H1 (cell line): Measurements from ENCODE around the gene FANCE.

Source experiments
- KDM1A ChIP-seq: fragments of 200-600, 300-600 bp; sonication (generic); IDR thresholded peaks from 2 replicates; pipeline ENCODE4 v1.7.1; 2016; ENCODE audit warnings: mild to moderate bottlenecking, low read length, borderline replicate concordance
- MAX ChIP-seq: IDR thresholded peaks from 2 replicates; pipeline ENCODE4 v1.6.1; 2012; ENCODE audit warnings: inconsistent platforms
- PHF8 ChIP-seq: fragments of 200-600 bp; sonication (generic); conservative IDR thresholded peaks from 2 replicates; pipeline ENCODE4 v1.7.1; 2012; ENCODE audit warnings: low read depth, mild to moderate bottlenecking, inconsistent platforms, low read length, moderate library complexity
- POLR2A ChIP-seq, 2 experiments: IDR thresholded peaks; 1 replicate in 1 of 2; 2 replicates in 1 of 2; pipeline ENCODE4 v1.6.1; 2011; ENCODE audit warnings: low read depth in 2 of 2, low read length in 2 of 2, mild to moderate bottlenecking in 2 of 2; ENCODE audit errors: control extremely low read depth in 1 of 2
- POLR2AphosphoS5 ChIP-seq: IDR thresholded peaks from 2 replicates; pipeline ENCODE4 v1.6.1; 2011; ENCODE audit warnings: low read depth, low read length
- RXRA ChIP-seq: IDR thresholded peaks from 2 replicates; pipeline ENCODE4 v1.6.1; 2011; ENCODE audit warnings: low read depth, mild to moderate bottlenecking, low read length, moderate library complexity; ENCODE audit not compliant: insufficient read depth
- SAP30 ChIP-seq: fragments of 300-600 bp; sonication (generic); IDR thresholded peaks from 2 replicates; pipeline ENCODE4 v1.7.1; 2012; ENCODE audit warnings: low read length, moderate library complexity, mild to moderate bottlenecking, inconsistent platforms; ENCODE audit not compliant: insufficient read depth, insufficient replicate concordance
- SIN3A ChIP-seq, 2 experiments: IDR thresholded peaks in 1 of 2; conservative IDR thresholded peaks in 1 of 2; 2 replicates each; pipeline ENCODE4 v1.6.1; 2011 to 2012; ENCODE audit warnings: low read length in 2 of 2, improper control_type of control experiment in 1 of 2, low read depth in 1 of 2, mild to moderate bottlenecking in 1 of 2
- TAF1 ChIP-seq: IDR thresholded peaks from 2 replicates; pipeline ENCODE4 v1.6.1; 2011; ENCODE audit warnings: mild to moderate bottlenecking, low read depth, low read length
- TAF7 ChIP-seq: optimal IDR thresholded peaks from 2 replicates; pipeline ENCODE3; 2011; ENCODE audit warnings: low read depth, mild to moderate bottlenecking, inconsistent platforms, low read length, moderate library complexity, borderline replicate concordance
- YY1 ChIP-seq: IDR thresholded peaks from 2 replicates; pipeline ENCODE4 v1.6.1; 2011; ENCODE audit warnings: low read depth, mild to moderate bottlenecking, low read length
- TF ChIP-seq, protein P1 (sequence below), 3 experiments: IDR thresholded peaks; 1 replicate in 2 of 3; 2 replicates in 1 of 3; pipeline versions ENCODE4 v1.5.1 to v1.6.1; 2011; ENCODE audit warnings: low read length in 3 of 3, mild to moderate bottlenecking in 3 of 3, inconsistent platforms in 2 of 3, low read depth in 1 of 3, moderate library complexity in 1 of 3; ENCODE audit not compliant: insufficient read depth in 1 of 3; ENCODE audit errors: control extremely low read depth in 1 of 3

- TF ChIP-seq YY1: no peak
- TF ChIP-seq KDM1A: no peak
- no peak for TF ChIP-seq TAF7
- TF ChIP-seq POLR2AphosphoS5: no peak
- no peak for TF ChIP-seq SAP30
- no peak for TF ChIP-seq PHF8
- TF ChIP-seq POLR2A (IDR thresholded peaks at IDR 0.05; ENCODE audit: control extremely low read depth in 1 of 2, low read depth in 2 of 2, low read length in 2 of 2): peak in 1 of 2 experiments; percentile 74; a peak in 2 of 3 replicates
- TF ChIP-seq SIN3A (conservative IDR thresholded peaks at IDR 0.05 in 1 of 2, IDR thresholded peaks at IDR 0.05 in 1 of 2; ENCODE audit: low read depth in 1 of 2, low read length in 2 of 2): no peak; a peak in 1 of 4 replicates
- TF ChIP-seq, protein P1, sequence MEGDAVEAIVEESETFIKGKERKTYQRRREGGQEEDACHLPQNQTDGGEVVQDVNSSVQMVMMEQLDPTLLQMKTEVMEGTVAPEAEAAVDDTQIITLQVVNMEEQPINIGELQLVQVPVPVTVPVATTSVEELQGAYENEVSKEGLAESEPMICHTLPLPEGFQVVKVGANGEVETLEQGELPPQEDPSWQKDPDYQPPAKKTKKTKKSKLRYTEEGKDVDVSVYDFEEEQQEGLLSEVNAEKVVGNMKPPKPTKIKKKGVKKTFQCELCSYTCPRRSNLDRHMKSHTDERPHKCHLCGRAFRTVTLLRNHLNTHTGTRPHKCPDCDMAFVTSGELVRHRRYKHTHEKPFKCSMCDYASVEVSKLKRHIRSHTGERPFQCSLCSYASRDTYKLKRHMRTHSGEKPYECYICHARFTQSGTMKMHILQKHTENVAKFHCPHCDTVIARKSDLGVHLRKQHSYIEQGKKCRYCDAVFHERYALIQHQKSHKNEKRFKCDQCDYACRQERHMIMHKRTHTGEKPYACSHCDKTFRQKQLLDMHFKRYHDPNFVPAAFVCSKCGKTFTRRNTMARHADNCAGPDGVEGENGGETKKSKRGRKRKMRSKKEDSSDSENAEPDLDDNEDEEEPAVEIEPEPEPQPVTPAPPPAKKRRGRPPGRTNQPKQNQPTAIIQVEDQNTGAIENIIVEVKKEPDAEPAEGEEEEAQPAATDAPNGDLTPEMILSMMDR (IDR thresholded peaks at IDR 0.05; ENCODE audit: control extremely low read depth in 1 of 3, insufficient read depth in 1 of 3, low read depth in 1 of 3, low read length in 3 of 3): no peak
- TF ChIP-seq TAF1: no peak
- no peak for TF ChIP-seq MAX
- TF ChIP-seq RXRA: no peak
Measured at GRCh38 chr6:35491558-35492257, 39.6 kb downstream of the FANCE start.
